Hepatocyte (in vitro differentiated cells): ENCODE measurements around the gene AFAP1.

Experiments
- CTCF ChIP-seq: fragments of 200-600 bp; sonication (generic); IDR thresholded peaks from 2 replicates; pipeline ENCODE4 v1.5.1; 2016; ENCODE audit warnings: antibody characterized with exemption, mild to moderate bottlenecking; ENCODE audit not compliant: poor library complexity
- EZH2 ChIP-seq: fragments of 200-600 bp; sonication (generic); IDR thresholded peaks from 2 replicates; pipeline ENCODE4 v1.6.1; 2016; ENCODE audit warnings: antibody characterized with exemption, mild to moderate bottlenecking, borderline replicate concordance

GRCh38 chr4:7778510-7779431 is 160.9 kb downstream of the AFAP1 start:
- no peak for TF ChIP-seq CTCF
- TF ChIP-seq EZH2 = no peak
